HepG2 (cell line): ENCODE data around the gene CDK8. TPM values are rescaled to one million over a fixed set of nuclear protein-coding genes. Genes with fewer than 3 reads are reported as not detected.

Experiments
- ATAD3A ChIP-seq: sonication (generic); formaldehyde crosslinking; IDR thresholded peaks from 2 replicates; pipeline ENCODE4 v1.4.0; 2020; ENCODE audit warnings: missing genetic modification reagents
- DPF2 ChIP-seq: sonication (generic); formaldehyde crosslinking; IDR thresholded peaks from 2 replicates; pipeline ENCODE4 v1.4.0; 2020; ENCODE audit warnings: mild to moderate bottlenecking, low read depth, missing genetic modification reagents, borderline replicate concordance
- GPBP1L1 ChIP-seq: sonication (generic); formaldehyde crosslinking; IDR thresholded peaks from 2 replicates; pipeline ENCODE4 v1.5.0; 2020; ENCODE audit warnings: mild to moderate bottlenecking, missing genetic modification reagents
- HDAC1 ChIP-seq: sonication (generic); formaldehyde crosslinking; IDR thresholded peaks from 2 replicates; pipeline ENCODE4 v1.5.1; 2020; ENCODE audit warnings: mild to moderate bottlenecking, missing genetic modification reagents
- NCOA1 ChIP-seq: sonication (generic); formaldehyde crosslinking; IDR thresholded peaks from 2 replicates; pipeline ENCODE4 v1.9.0; 2021; ENCODE audit warnings: missing genetic modification reagents
- NRL ChIP-seq: sonication (generic); formaldehyde crosslinking; IDR thresholded peaks from 2 replicates; pipeline ENCODE4 v1.5.0; 2020; ENCODE audit warnings: missing genetic modification reagents, mild to moderate bottlenecking, moderate library complexity, borderline replicate concordance
- PAXIP1 ChIP-seq: sonication (generic); formaldehyde crosslinking; conservative IDR thresholded peaks from 2 replicates; pipeline ENCODE4 v1.4.0; 2020; ENCODE audit warnings: mild to moderate bottlenecking, missing genetic modification reagents, moderate library complexity
- PCBP2 ChIP-seq: fragments of 200-400 bp; formaldehyde crosslinking; optimal IDR thresholded peaks from 2 replicates; pipeline ENCODE3; 2018; ENCODE audit warnings: low read length, low read depth; ENCODE audit not compliant: poor library complexity, severe bottlenecking
- POLR2AphosphoS5 ChIP-seq: IDR thresholded peaks from 2 replicates; pipeline ENCODE4 v1.6.1; 2012; ENCODE audit warnings: low read depth, low read length
- TAF15 ChIP-seq: fragments of 200-400 bp; formaldehyde crosslinking; IDR thresholded peaks from one replicate; pipeline ENCODE4 v1.6.1; 2018; ENCODE audit warnings: mild to moderate bottlenecking, low read depth, low read length; ENCODE audit not compliant: poor library complexity, severe bottlenecking
- THAP9 ChIP-seq: sonication (generic); formaldehyde crosslinking; IDR thresholded peaks from 2 replicates; pipeline ENCODE4; 2020; ENCODE audit warnings: missing genetic modification reagents, mild to moderate bottlenecking, borderline replicate concordance
- U2AF2 ChIP-seq: fragments of 200-400 bp; formaldehyde crosslinking; IDR thresholded peaks from 2 replicates; pipeline ENCODE4 v1.6.1; 2017; ENCODE audit warnings: low read depth, mild to moderate bottlenecking, low read length
- ZBTB7B ChIP-seq: sonication (generic); formaldehyde crosslinking; IDR thresholded peaks from 2 replicates; pipeline ENCODE4 v1.4.0; 2020; ENCODE audit warnings: missing genetic modification reagents
- ZNF335 ChIP-seq: sonication (generic); formaldehyde crosslinking; IDR thresholded peaks from 2 replicates; pipeline ENCODE4 v1.4.0; 2020; ENCODE audit warnings: missing genetic modification reagents
- ZNF629 ChIP-seq: sonication (generic); formaldehyde crosslinking; conservative IDR thresholded peaks from 2 replicates; pipeline ENCODE4 v1.5.0; 2020; ENCODE audit warnings: missing genetic modification reagents
- ZNF7 ChIP-seq: IDR thresholded peaks from 2 replicates; pipeline ENCODE4 v1.6.1; 2016; ENCODE audit warnings: missing biosample characterization, missing genetic modification reagents
- ZNF839 ChIP-seq: sonication (generic); formaldehyde crosslinking; IDR thresholded peaks from 2 replicates; pipeline ENCODE4 v1.4.0; 2020; ENCODE audit warnings: missing genetic modification reagents, mild to moderate bottlenecking, borderline replicate concordance
- polyA plus RNA-seq, 8 experiments: library from polyadenylated mRNA; depleted of rRNA in 3 of 8; stranded (reverse) in 7 of 8; unstranded in 1 of 8; fragments of >200 nt; fragmentation: Illumina TruSeq in 4 of 8; extraction: Trizol in 4 of 8; gene quantifications; 2 replicates each; pipeline versions ENCODE4 v1.2.1 to v1.2.3, GENCODE V29; 2011 to 2016; ENCODE audit warnings: low read depth in 4 of 8, missing spikeins in 1 of 8, mixed read lengths in 1 of 8; ENCODE audit not compliant: insufficient read depth in 1 of 8
- total RNA-seq, 5 experiments: library from RNA; depleted of rRNA; stranded (reverse); fragments of >200 nt; fragmentation: Illumina TruSeq; extraction: Trizol; gene quantifications; 2 replicates each; pipeline ENCODE4 v1.2.3, GENCODE V29; 2016; ENCODE audit warnings: low read depth in 1 of 5
- TF ChIP-seq, protein P1 (sequence below): sonication (generic); formaldehyde crosslinking; IDR thresholded peaks from 2 replicates; pipeline ENCODE4 v1.5.0; 2020; ENCODE audit warnings: mild to moderate bottlenecking, missing genetic modification reagents

Gene CDK8
- total and polyA plus RNA-seq, 2 of the 13 experiments (the other 11 are each of a cell fraction or from before 2014, with no cell fraction given): 15.8 to 16.4 TPM

DNA sequence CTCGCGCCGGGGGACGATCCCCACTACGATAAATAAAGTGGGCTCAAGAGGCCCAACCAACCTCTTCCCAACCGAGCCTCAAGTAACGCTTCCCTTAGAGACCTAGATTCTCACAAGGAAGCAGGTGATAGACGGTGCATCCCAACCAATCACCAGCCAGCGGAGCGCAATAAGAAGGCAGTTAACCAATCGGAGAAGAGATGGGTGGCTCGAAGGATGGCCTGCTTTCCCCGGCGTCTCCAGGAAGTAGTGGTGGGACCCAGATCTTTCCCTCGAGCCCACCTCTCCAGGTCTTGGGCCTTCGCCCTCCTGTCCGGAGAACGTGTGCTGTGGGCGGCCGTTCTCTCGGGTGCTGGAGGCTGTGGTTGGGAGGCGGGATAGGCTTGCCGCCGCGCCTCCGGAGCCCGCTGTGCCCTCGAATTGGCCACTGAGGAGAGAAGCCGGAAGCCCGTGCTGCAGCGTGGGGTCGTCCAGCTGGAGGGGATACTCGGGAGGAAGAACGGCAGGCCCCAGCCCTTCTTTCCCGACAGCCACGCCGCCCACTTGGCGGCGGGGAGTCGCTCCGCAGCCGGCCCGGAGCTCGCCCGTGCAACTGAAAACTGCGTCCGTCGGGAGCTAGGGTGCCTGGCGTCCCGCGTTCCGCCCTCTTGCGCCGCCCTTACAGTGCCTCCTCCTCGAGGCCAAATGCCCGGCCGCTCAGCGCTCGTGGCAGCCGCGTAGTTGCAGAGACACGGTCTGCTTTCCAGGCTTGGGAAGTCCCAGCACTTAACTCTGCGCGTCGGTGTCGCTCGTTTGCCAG is 32.0 kb upstream of the CDK8 start, which contains the start of gene RNF6 (continued):
- no peak for TF ChIP-seq DPF2 (CRISPR knock-in tag)
- peak; percentile 54; the same call in 1 of the 2 replicates for TF ChIP-seq THAP9
- no peak for TF ChIP-seq GPBP1L1 (CRISPR knock-in tag)
- no peak for TF ChIP-seq TAF15
- TF ChIP-seq U2AF2: no peak
- no peak for TF ChIP-seq ATAD3A
- peak; percentile 63 for TF ChIP-seq NRL (CRISPR knock-in tag)
- 0 out of 2 replicates have a peak, but pooled peaks have one; percentile 16 for TF ChIP-seq ZNF7 (CRISPR knock-in tag)
- TF ChIP-seq ZNF839 (CRISPR knock-in tag): peak; percentile 91; the same call in 1 of the 2 replicates
- TF ChIP-seq, protein P1, sequence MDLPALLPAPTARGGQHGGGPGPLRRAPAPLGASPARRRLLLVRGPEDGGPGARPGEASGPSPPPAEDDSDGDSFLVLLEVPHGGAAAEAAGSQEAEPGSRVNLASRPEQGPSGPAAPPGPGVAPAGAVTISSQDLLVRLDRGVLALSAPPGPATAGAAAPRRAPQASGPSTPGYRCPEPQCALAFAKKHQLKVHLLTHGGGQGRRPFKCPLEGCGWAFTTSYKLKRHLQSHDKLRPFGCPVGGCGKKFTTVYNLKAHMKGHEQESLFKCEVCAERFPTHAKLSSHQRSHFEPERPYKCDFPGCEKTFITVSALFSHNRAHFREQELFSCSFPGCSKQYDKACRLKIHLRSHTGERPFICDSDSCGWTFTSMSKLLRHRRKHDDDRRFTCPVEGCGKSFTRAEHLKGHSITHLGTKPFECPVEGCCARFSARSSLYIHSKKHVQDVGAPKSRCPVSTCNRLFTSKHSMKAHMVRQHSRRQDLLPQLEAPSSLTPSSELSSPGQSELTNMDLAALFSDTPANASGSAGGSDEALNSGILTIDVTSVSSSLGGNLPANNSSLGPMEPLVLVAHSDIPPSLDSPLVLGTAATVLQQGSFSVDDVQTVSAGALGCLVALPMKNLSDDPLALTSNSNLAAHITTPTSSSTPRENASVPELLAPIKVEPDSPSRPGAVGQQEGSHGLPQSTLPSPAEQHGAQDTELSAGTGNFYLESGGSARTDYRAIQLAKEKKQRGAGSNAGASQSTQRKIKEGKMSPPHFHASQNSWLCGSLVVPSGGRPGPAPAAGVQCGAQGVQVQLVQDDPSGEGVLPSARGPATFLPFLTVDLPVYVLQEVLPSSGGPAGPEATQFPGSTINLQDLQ (CRISPR knock-in tag): no peak
- peak; percentile 73 for TF ChIP-seq HDAC1 (CRISPR knock-in tag)
- peak; percentile 59 for TF ChIP-seq POLR2AphosphoS5
- peak; percentile 75; the same call in 1 of the 2 replicates for TF ChIP-seq ZBTB7B (CRISPR knock-in tag)
- TF ChIP-seq ZNF335 (CRISPR knock-in tag): no peak
- TF ChIP-seq PCBP2: no peak
- TF ChIP-seq ZNF629 (CRISPR knock-in tag): no peak
- TF ChIP-seq PAXIP1: peak; percentile 44
- TF ChIP-seq NCOA1: no peak
